IPS-15b (cell line): ENCODE data around the gene TIGD6.

ENCODE experiments used
- H3K27me3 ChIP-seq: one replicate; pipeline ENCODE4 v1.6.1; 2013; ENCODE audit warnings: low read length; ENCODE audit not compliant: control insufficient read depth, insufficient read depth
- H3K36me3 ChIP-seq: one replicate; pipeline ENCODE4 v1.6.1; 2013; ENCODE audit warnings: low read length; ENCODE audit not compliant: control insufficient read depth, insufficient read depth
- H3K4me1 ChIP-seq: one replicate; pipeline ENCODE4 v1.6.1; 2013; ENCODE audit warnings: mild to moderate bottlenecking, low read length; ENCODE audit not compliant: control insufficient read depth, insufficient read depth
- H3K4me3 ChIP-seq: one replicate; pipeline ENCODE4 v1.5.1; 2013; ENCODE audit warnings: low read depth, low read length
- H3K9ac ChIP-seq: one replicate; pipeline ENCODE4 v1.6.1; 2013; ENCODE audit warnings: low read depth, mild to moderate bottlenecking, low read length
- H3K9me3 ChIP-seq: one replicate; pipeline ENCODE4 v1.6.1; 2013; ENCODE audit warnings: mild to moderate bottlenecking, low read length; ENCODE audit not compliant: control insufficient read depth, insufficient read depth

TIGD6 gene

DNA sequence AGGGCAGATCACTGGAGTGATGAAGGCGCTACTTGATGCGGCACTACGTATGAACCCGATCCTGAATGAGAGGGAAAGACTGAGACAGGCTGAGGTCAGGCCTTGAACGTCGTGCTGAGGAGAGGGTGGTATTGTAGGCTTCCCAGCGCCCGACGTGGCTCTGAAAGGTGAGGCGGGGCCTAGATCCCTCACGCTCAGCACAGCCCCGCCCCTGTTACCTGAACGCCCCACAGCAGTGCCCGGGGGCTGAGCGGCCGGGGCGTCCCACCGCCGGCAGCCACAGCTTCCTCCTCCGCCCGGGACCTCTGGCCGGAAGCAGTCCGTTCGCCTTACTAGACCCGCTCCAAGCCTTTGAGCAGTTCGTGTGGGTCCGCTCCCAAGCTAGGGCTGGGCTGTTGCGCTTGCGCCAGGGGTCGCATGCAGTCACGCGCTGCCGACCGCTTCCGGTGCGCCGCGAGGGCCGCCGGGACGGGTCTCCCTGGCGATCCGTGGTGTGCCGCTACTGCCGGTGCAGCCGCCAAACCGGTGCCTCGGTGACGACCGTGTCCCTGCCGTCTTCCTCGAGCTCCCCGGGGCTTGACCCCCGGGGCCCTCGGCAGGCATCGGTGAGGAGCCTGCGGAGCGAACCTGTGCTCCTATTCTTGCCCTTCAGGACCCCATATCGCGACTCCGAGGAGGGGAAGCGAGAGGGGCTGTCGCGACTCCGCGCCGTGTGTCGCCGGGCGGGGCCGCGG is at the start of gene TIGD6, which contains the start of gene HMGXB3:
TSS of gene TIGD6 (minus strand) at position 399 of the 734 bp plus-strand sequence. CDS start 4,306 bp downstream, outside the sequence.
TSS of gene HMGXB3 (plus strand) at position 484 of the 734 bp plus-strand sequence. CDS start 4,114 bp downstream, outside the sequence.
- peak within 1 kb of the TSS; percentile 92 for H3K9ac ChIP-seq
- no peaks in the 10 kb centered on the region for H3K36me3 ChIP-seq
- H3K4me1 ChIP-seq = no peaks in the 10 kb centered on the region
- H3K4me3 ChIP-seq = peak within 1 kb of the TSS; percentile 81
- no peaks in the 10 kb centered on the region for H3K9me3 ChIP-seq
- H3K27me3 ChIP-seq = no peaks in the 10 kb centered on the region

DNA sequence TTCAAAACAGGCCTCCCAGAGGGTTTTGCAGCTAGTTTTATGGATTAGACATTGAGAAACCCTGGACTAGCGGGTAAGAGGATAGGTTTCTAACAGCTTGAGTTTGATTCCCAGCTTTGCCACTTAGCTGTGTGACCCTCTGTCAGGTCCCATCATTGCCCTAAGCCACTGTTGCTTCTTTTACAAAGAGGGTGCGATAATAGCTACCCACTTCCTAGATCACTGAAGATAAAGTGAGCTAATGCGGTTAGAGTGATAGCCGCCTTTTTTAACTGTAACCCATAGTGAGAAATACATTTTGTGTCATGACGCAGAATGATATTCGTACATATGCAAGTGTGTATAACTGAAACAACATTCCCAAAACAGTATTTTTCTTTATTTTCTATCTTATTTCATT is 45.6 kb upstream of the TIGD6 start:
- no peak overlapping the region for H3K4me3 ChIP-seq
- no peaks in the 10 kb centered on the region for H3K9me3 ChIP-seq
- H3K36me3 ChIP-seq = peaks cover 67% of the 10 kb centered on the region

DNA sequence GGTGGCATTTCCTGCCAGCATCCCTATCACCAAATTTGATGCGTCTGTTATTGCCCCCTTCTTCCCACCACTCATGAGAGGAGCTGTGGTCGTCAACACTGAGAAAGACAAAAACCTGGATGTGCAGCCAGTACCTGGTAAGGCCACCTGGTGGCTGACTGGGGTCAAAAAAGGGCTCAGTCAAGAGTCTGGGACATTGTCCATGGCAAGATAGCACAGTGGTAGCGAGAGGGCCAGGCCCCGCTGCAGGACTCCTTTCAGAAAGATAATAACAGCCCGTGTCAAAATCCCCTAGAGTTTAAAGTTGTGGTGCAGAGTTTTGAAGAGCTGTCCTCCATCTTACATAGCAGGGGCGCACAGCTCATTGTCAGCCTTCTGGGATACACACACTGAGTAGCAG is 45.1 kb upstream of the TIGD6 start:
- Histone ChIP-seq H3K9me3 (no peaks in the 10 kb centered on the region), H3K9ac (no peak overlapping the region), H3K4me1 (no peaks in the 10 kb centered on the region), H3K36me3 (peaks cover 68% of the 10 kb centered on the region), H3K4me3 (no peak overlapping the region), H3K27me3 (no peaks in the 10 kb centered on the region)

More for the DNA sequence above, 45.6 kb upstream of the TIGD6 start:
- H3K9ac ChIP-seq = no peak overlapping the region
- no peaks in the 10 kb centered on the region for H3K4me1 ChIP-seq
- H3K27me3 ChIP-seq = no peaks in the 10 kb centered on the region

DNA sequence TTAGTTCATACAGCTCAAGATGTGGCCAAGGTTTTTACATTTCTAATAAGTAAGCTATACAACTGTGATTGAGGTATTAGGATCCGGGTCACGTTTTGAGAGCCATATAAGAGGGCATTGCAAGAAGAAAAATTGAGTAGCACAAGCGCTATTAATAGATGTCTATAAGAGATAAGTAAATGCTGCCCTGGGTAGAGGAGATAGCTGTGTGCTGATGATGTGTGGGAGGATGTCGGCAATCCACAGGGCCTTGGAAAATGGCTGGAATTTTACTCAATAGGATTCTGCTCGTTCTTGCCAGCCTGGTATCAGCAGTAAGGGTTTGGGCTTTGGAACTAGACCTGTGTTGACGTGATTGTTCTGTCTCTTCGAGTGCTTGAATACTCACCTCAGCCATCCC is 44.3 kb upstream of the TIGD6 start:
- no peaks in the 10 kb centered on the region for H3K4me1 ChIP-seq
- H3K36me3 ChIP-seq = peaks cover 64% of the 10 kb centered on the region
- H3K9ac ChIP-seq = no peak overlapping the region
- H3K9me3 ChIP-seq = no peaks in the 10 kb centered on the region
- H3K27me3 ChIP-seq = no peaks in the 10 kb centered on the region
- no peak overlapping the region for H3K4me3 ChIP-seq

DNA sequence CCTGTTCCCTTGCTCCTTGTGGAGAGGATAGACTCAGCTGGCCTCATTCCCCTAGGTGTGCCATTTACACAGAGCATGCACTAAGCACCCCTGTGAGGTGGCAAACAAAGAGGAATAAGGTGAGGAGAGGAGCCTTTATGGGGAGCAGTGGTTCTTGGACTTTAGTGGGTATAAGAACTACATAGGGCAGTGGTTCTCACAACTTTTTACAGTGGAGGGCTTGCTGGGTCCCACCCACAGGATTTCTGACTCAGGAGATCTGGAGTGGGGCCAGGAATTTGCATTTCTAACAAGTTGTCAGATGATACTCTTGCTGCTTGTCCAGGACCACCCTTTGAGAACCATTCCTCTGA is 43.9 kb upstream of the TIGD6 start:
- Histone ChIP-seq H3K9me3 (no peaks in the 10 kb centered on the region), H3K27me3 (no peaks in the 10 kb centered on the region), H3K4me3 (no peak overlapping the region), H3K36me3 (peaks cover 60% of the 10 kb centered on the region), H3K9ac (no peak overlapping the region), H3K4me1 (no peaks in the 10 kb centered on the region)

DNA sequence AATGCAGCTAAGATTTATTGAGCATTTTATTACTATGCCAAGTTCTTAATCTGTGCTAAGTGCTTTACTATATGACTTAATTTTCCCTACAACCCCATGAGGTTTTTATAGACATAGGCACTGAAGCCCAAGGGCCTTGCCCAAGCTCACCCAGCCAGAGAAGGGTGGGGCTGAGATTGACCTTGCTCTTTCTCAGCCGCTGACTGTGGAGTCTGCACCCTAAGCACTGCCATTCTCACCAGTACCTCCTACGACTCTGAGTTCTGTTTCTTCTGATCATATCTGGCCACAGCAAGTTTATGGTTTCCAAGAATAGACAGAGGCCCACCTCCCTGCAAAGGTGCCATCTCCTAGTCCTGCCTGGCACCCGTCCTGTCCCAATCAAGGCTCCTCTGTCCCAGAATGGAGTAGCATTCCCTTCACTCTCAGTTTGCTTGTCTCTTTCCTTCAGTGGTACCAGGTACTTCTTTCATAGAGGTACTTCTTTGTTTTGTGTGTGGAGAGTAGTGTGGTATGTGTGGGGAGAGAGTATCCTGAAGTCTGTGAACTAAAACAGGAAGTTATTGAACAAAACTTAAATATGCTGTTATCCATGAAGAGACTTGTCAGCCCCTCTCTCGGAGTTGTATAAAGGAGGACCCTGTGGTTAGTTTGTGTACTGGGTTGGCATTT is 43.3 kb upstream of the TIGD6 start:
- Histone ChIP-seq H3K36me3 (peaks cover 55% of the 10 kb centered on the region), H3K4me1 (no peaks in the 10 kb centered on the region), H3K9ac (no peak overlapping the region), H3K4me3 (no peak overlapping the region), H3K9me3 (no peaks in the 10 kb centered on the region), H3K27me3 (no peaks in the 10 kb centered on the region)

DNA sequence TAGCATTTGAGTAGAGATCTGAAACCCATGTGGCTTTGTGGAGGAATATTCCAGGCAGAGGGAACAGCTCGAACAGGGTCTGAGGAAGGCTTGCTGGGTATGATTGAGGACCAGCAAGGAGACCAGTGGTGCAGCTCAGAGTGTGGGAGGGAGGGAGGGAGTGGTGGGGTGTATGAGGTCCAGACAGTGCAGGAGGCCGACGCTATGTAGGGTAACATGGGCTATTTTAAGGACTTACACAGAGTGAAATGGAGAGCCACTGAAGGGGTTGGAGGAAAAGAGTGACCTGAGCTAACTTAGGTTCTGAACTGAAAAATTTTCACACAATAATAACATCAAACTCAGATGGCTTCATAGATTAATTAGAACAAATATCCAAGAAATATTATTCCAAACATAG is 42.0 kb upstream of the TIGD6 start:
- no peak overlapping the region for H3K9ac ChIP-seq
- H3K9me3 ChIP-seq = no peaks in the 10 kb centered on the region
- H3K4me1 ChIP-seq = no peaks in the 10 kb centered on the region
- no peak overlapping the region for H3K4me3 ChIP-seq
- peaks cover 42% of the 10 kb centered on the region for H3K36me3 ChIP-seq
- H3K27me3 ChIP-seq = no peaks in the 10 kb centered on the region

DNA sequence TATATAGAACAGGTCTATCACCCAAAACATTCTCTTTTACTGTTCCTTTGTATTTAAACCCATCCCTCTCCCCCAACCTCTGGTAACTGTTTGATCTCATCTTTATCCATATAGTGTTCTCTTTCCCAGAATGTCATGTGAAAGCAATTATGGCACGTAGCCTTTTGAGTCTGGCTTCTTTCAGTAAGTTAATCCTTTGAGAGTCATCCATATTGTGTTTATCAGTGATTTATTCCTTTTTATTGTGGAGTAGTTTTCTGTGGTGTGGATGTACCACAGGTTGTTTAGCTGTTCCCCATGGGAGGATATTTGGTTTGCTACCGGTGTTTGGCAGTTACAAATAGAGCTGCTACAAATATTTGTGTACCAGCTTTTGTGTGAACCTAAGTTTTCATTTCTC is 38.1 kb upstream of the TIGD6 start:
- Histone ChIP-seq H3K9ac (no peak overlapping the region), H3K4me3 (no peak overlapping the region), H3K4me1 (no peaks in the 10 kb centered on the region), H3K36me3 (peaks cover 22% of the 10 kb centered on the region), H3K9me3 (no peaks in the 10 kb centered on the region), H3K27me3 (no peaks in the 10 kb centered on the region)

DNA sequence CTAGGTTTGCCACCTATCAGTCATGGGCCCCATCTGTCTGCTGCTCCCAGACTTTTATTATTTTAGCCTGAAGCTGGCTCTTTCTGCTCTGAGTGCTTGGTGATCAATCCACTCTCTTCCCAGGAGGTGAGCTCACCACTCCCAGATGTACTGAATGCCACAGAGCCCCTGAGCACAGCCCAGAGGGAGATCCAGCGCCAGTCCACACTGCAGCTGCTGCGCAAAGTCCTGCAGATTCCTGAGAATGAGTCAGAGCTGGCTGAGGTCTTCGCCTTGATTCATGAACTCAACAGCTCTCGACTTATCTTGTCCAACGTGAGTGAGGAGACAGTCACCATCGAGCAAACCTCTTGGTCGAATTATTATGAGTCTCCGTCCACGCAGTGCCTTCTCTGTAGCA is 36.1 kb upstream of the TIGD6 start:
- Histone ChIP-seq H3K27me3 (no peaks in the 10 kb centered on the region), H3K9me3 (no peaks in the 10 kb centered on the region), H3K9ac (no peak overlapping the region), H3K4me3 (no peak overlapping the region), H3K4me1 (no peaks in the 10 kb centered on the region), H3K36me3 (peaks cover 20% of the 10 kb centered on the region)

DNA sequence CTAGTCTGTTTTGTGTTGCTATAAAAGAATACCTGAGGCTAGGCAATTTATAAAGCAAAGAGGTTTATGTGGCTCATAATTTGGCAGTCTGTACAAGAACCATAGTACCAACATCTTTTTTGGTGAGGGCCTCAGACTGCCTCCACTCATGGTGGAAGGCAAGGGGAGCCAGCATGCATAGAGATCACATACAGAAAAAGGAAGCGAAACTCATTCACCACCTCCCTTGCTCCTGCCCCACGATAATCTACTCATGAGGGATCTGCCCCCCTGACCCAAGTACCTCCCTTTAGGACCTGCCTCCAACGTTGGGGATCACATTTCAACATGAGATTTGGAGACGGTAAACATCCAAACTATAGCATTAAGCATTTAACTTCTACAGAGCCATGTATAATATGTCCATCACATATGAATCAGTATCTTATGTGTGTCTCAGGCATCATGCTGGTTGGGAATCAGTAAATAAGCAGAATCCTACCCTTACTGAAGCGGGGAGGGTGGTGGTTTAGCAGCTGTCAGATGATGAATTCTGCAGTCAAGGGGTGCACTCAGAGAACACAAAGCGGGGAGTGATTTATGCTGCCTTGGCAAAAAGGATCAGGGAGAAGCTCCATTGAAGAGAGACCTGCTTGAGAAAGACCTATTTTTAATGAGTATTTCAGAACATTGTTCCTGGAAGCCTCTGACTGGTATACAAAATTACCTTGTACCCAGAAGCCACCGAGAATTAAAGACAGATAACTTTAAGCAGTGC is 34.9 kb upstream of the TIGD6 start:
- Histone ChIP-seq H3K9ac (no peak overlapping the region), H3K4me1 (no peaks in the 10 kb centered on the region), H3K36me3 (peaks cover 16% of the 10 kb centered on the region), H3K27me3 (no peaks in the 10 kb centered on the region), H3K9me3 (no peaks in the 10 kb centered on the region), H3K4me3 (no peak overlapping the region)

DNA sequence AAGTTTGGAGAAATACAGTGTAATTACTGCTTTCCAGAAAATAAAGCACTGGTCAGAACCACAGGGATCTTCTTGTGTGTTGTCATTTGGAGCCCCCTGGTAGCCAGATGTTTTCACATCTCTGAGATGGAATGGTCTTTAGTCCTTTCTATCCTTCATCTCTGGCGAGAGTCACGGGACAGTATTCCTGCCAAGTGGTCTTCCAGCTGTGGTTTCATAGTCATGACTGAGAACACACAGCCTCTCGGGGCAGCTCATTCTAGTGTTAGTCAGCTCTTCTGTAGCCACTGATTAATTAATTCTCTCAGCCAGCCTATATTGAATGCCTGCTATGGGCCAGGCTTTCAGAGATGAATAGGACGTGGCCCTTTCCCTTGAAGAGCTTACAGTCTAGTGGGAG is 34.2 kb upstream of the TIGD6 start:
- no peaks in the 10 kb centered on the region for H3K27me3 ChIP-seq
- peaks cover 16% of the 10 kb centered on the region for H3K36me3 ChIP-seq
- no peak overlapping the region for H3K4me3 ChIP-seq
- H3K9me3 ChIP-seq = no peaks in the 10 kb centered on the region
- H3K4me1 ChIP-seq = no peaks in the 10 kb centered on the region
- H3K9ac ChIP-seq = no peak overlapping the region
